Astrocyte of the cerebellum (primary cell): Measurements from ENCODE around the gene ANKRD11.

Experiments used
- DNase-seq: peaks from one replicate; pipeline ENCODE4 v3.0.0-alpha.2; 2011; ENCODE audit warnings: low read depth
- H3K4me3 ChIP-seq: 2 replicates; pipeline ENCODE4 v1.5.1; 2011; ENCODE audit warnings: mild to moderate bottlenecking, low read depth, low read length, moderate library complexity
- CTCF ChIP-seq: IDR thresholded peaks from 2 replicates; pipeline ENCODE4 v1.5.1; 2012; ENCODE audit warnings: low read length, low read depth, moderate library complexity, mild to moderate bottlenecking; ENCODE audit errors: missing control alignments
- in situ Hi-C: cut with HindIII; loops from 2 replicates; pipeline ENCODE4 v1.10.0; 2017; ENCODE audit warnings: low sequenced_read_pairs

Gene ANKRD11

DNA sequence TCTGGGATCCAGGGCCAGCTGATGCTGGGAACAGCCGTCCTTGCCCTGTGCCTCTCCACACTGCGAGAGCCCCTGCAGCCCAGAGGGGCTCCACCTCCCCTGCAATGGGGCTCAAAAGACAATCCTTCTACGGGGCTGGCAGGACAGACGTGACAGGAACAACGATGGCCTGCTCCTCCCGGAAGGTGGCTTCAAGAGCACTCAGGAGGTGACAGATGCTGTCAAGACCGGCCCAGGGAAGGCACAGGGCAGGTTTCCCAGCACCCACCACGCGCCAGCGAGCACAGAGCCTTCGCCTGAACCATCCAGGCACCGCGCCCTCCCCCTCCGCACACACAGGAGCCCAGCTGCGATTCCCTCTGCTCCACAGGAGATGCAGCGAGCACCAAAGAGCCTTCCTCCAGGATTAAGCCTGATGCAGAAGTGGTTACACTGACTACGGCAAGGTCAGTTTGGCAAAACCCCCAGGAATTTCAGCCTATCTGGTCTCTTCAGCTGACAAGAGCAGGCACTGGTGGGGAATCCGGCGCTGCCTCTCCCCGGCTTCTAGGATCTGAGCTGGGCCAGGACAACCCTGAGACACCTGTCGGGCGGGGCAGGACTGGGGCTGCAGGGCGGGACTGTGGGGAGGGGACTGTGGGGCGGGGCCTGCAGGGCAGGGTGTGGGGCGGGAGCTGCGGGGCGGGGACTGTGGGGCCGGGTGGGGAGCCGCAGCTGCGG lies 169.4 kb downstream of the ANKRD11 start:
- in situ Hi-C loops, result no loop called here
- TF ChIP-seq CTCF, result no peak
- H3K4me3 ChIP-seq, result peak overlapping the region; percentile 2
- peak; percentile 35 for DNase-seq

- TF ChIP-seq CTCF, result no peak
- DNase-seq, result no peak
- in situ Hi-C loops, result no loop called here
- peak overlapping the region; percentile 2 for H3K4me3 ChIP-seq
These were observed 170.2 kb downstream of the ANKRD11 start for GRCh38 chr16:89319886-89320781.

GRCh38 chr16:89319631-89319885 lies 170.8 kb downstream of the ANKRD11 start:
- in situ Hi-C loops, result no loop called here
- H3K4me3 ChIP-seq, result no peak overlapping the region
- DNase-seq, result no peak
- no peak for TF ChIP-seq CTCF

- no peak overlapping the region for H3K4me3 ChIP-seq
- DNase-seq, result no peak
- in situ Hi-C loops, result no loop called here
- no peak for TF ChIP-seq CTCF
These were observed 171.3 kb downstream of the ANKRD11 start for GRCh38 chr16:89318871-89319630.

- in situ Hi-C loops, result no loop called here
- no peak for TF ChIP-seq CTCF
- no peak overlapping the region for H3K4me3 ChIP-seq
- no peak for DNase-seq
These were observed 172.0 kb downstream of the ANKRD11 start for GRCh38 chr16:89318430-89318758.

- H3K4me3 ChIP-seq, result no peak overlapping the region
- in situ Hi-C loops, result no loop called here
- DNase-seq, result no peak
- no peak for TF ChIP-seq CTCF
These were observed 172.5 kb downstream of the ANKRD11 start for GRCh38 chr16:89317729-89318429.
